Endothelial cell of umbilical vein (primary cell): ENCODE results near the gene NEU2.

Source experiments
- EZH2 ChIP-seq: IDR thresholded peaks from 2 replicates; pipeline ENCODE4 v1.6.1; 2012; ENCODE audit warnings: borderline replicate concordance, low read depth, mild to moderate bottlenecking, moderate library complexity, low read length, inconsistent platforms; ENCODE audit not compliant: severe bottlenecking
- POLR2A ChIP-seq: IDR thresholded peaks from 2 replicates; pipeline ENCODE4 v1.6.1; 2012; ENCODE audit warnings: low read depth, mild to moderate bottlenecking, control low read depth, low read length
- POLR2AphosphoS5 ChIP-seq: IDR thresholded peaks from 2 replicates; pipeline ENCODE4 v1.6.1; 2012; ENCODE audit warnings: low read depth, mild to moderate bottlenecking, control low read depth, low read length, moderate library complexity; ENCODE audit not compliant: insufficient read depth
- TF ChIP-seq, protein P1 (sequence below), 2 donors: IDR thresholded peaks; 1 replicate in 1 of 2; 2 replicates in 1 of 2; pipeline ENCODE4 v1.5.1; 2011; ENCODE audit warnings: low read length in 2 of 2, mild to moderate bottlenecking in 2 of 2, moderate library complexity in 2 of 2, control low read depth in 1 of 2, inconsistent platforms in 1 of 2, low read depth in 1 of 2; ENCODE audit not compliant: insufficient read depth in 1 of 2; ENCODE audit errors: extremely low read depth in 1 of 2

DNA sequence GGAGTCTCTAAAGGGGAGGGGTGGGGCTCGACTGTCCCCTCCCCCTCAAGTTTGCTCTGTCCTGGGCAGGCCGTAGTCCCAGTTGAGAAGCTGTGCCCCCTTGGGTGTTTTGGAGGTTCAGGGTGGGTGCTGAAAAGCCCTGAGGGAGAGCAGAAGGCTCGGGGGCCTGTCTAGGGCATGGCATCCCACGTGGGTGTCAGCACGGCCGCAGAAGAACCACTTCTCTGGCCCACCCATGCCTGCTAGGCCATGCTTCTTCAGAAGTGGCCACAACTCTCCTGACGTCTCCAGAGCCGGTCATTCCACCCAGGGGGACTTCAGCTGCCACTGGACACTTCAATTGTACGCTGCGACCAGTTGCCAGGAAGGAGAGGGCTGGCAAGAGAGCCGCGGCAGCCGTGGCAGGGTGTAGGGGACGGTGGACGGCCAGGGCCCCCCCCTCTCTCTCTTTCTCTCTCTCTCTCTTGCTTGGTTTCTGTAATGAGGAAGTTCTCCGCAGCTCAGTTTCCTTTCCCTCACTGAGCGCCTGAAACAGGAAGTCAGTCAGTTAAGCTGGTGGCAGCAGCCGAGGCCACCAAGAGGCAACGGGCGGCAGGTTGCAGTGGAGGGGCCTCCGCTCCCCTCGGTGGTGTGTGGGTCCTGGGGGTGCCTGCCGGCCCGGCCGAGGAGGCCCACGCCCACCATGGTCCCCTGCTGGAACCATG, 27.5 kb downstream of the NEU2 start, which contains the start of gene INPP5D:
- TF ChIP-seq, protein P1, sequence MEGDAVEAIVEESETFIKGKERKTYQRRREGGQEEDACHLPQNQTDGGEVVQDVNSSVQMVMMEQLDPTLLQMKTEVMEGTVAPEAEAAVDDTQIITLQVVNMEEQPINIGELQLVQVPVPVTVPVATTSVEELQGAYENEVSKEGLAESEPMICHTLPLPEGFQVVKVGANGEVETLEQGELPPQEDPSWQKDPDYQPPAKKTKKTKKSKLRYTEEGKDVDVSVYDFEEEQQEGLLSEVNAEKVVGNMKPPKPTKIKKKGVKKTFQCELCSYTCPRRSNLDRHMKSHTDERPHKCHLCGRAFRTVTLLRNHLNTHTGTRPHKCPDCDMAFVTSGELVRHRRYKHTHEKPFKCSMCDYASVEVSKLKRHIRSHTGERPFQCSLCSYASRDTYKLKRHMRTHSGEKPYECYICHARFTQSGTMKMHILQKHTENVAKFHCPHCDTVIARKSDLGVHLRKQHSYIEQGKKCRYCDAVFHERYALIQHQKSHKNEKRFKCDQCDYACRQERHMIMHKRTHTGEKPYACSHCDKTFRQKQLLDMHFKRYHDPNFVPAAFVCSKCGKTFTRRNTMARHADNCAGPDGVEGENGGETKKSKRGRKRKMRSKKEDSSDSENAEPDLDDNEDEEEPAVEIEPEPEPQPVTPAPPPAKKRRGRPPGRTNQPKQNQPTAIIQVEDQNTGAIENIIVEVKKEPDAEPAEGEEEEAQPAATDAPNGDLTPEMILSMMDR (IDR thresholded peaks at IDR 0.05; ENCODE audit: extremely low read depth in 1 of 2, insufficient read depth in 1 of 2, low read depth in 1 of 2, low read length in 2 of 2): peak in 1 of 2 donors; percentile 4
- TF ChIP-seq POLR2A (peak; percentile 86), POLR2AphosphoS5 (peak; percentile 64), EZH2 (no peak)
